HepG2 (cell line): ENCODE data around the gene CLN6. TPM values are rescaled to one million over a fixed set of nuclear protein-coding genes. Genes with fewer than 3 reads are reported as not detected.

Experiments
- ATAC-seq: fragments of 200-7000 bp; cut with Tn5 transposase; 3 replicates; pipeline ENCODE4 v1.9.1; 2020; ENCODE audit warnings: mild to moderate bottlenecking, moderate library complexity
- BruUV-seq: library from RNA; stranded (reverse); fragments of 400-500 nt; replicated peaks from 2 replicates; lab custom pipeline; 2021; lab: Mats Ljungman, UMichigan
- CTCF ChIA-PET: fragments of 300-600 bp; formaldehyde crosslinking; extraction: SDS; loops from one replicate; lab custom pipeline; 2021; ENCODE audit warnings: low total read pairs, inconsistent platforms, low intra/inter-chr PET ratio; lab: Yijun Ruan, JAX
- POLR2A ChIA-PET: fragments of 350-600 bp; sonication (Branson Sonifier 250); formaldehyde crosslinking; loops from one replicate; lab custom pipeline; 2020; ENCODE audit warnings: antibody characterized with exemption, inconsistent platforms; lab: Yijun Ruan, JAX
- DNase-seq: peaks from one replicate; pipeline ENCODE4 v3.0.0-alpha.2; 2015; ENCODE audit warnings: low spot score
- FAIRE-seq: peaks from 3 replicates; lab custom pipeline; 2011; peaks lifted over from hg19 to GRCh38; lab: Jason Lieb, UNC
- H2AFZ ChIP-seq: one replicate; pipeline ENCODE4 v1.6.1; 2011; ENCODE audit warnings: low read length, inconsistent platforms
- H3K27ac ChIP-seq: fragments of 300-600 bp; 3 replicates; pipeline ENCODE4 v1.8.0; 2011; ENCODE audit warnings: mixed run types, mild to moderate bottlenecking, mixed read lengths, low read length, inconsistent platforms; ENCODE audit not compliant: insufficient read depth; ENCODE audit errors: extremely low read length
- H3K27me3 ChIP-seq, 2 experiments: fragments of 200-600 bp in 1 of 2; 2 replicates in 1 of 2; 3 replicates in 1 of 2; pipeline versions ENCODE4 v1.6.0 to v1.8.0; 2011; ENCODE audit warnings: low read length in 2 of 2, mild to moderate bottlenecking in 2 of 2, moderate library complexity in 2 of 2, inconsistent platforms in 1 of 2; ENCODE audit not compliant: insufficient read depth in 2 of 2, control insufficient read depth in 1 of 2
- H3K36me3 ChIP-seq, 2 experiments: fragments of 200-600 bp in 1 of 2; replicated peaks in 1 of 2; 2 replicates in 1 of 2; 3 replicates in 1 of 2; pipeline versions ENCODE4 v1.5.1 to v1.8.0; 2011; ENCODE audit warnings: low read length in 2 of 2, inconsistent platforms in 1 of 2; ENCODE audit not compliant: insufficient read depth in 2 of 2, control insufficient read depth in 1 of 2
- H3K4me1 ChIP-seq: 2 replicates; pipeline ENCODE4 v1.5.1; 2012; ENCODE audit warnings: low read length, inconsistent platforms; ENCODE audit not compliant: insufficient read depth
- H3K4me2 ChIP-seq: 2 replicates; pipeline ENCODE4 v1.6.0; 2011; ENCODE audit warnings: low read depth, low read length, inconsistent platforms
- H3K4me3 ChIP-seq, 3 experiments: fragments of 200-600 bp in 1 of 3; sonication (generic), shearing (Covaris generic) in 1 of 3; replicated peaks in 1 of 3; 2 replicates each; pipeline ENCODE4 v1.5.1; 2011 to 2016; ENCODE audit warnings: low read length in 3 of 3, inconsistent platforms in 2 of 3, low read depth in 2 of 3, mild to moderate bottlenecking in 2 of 3, control low read depth in 1 of 3, mixed read lengths in 1 of 3; ENCODE audit not compliant: insufficient read depth in 1 of 3
- H3K79me2 ChIP-seq: one replicate; pipeline ENCODE4 v1.6.1; 2011; ENCODE audit warnings: low read length, inconsistent platforms; ENCODE audit not compliant: insufficient read depth
- H3K9ac ChIP-seq: 2 replicates; pipeline ENCODE4 v1.6.0; 2011; ENCODE audit warnings: mild to moderate bottlenecking, low read depth, low read length, inconsistent platforms; ENCODE audit not compliant: insufficient read depth
- H3K9me3 ChIP-seq: 2 replicates; pipeline ENCODE4 v1.5.1; 2012; ENCODE audit warnings: mild to moderate bottlenecking, low read length
- H4K20me1 ChIP-seq: 2 replicates; pipeline ENCODE4 v1.6.0; 2011; ENCODE audit warnings: inconsistent platforms, mild to moderate bottlenecking, low read length, moderate library complexity; ENCODE audit not compliant: insufficient read depth
- ARNT2 ChIP-seq: sonication (generic); formaldehyde crosslinking; IDR thresholded peaks from 2 replicates; pipeline ENCODE4 v1.8.0; 2022; ENCODE audit warnings: mild to moderate bottlenecking, low read depth, missing genetic modification reagents, moderate library complexity
- CHD2 ChIP-seq: IDR thresholded peaks from 2 replicates; pipeline ENCODE4 v1.6.1; 2011; ENCODE audit warnings: low read depth, low read length, improper control_type of control experiment
- ERF ChIP-seq: IDR thresholded peaks from 2 replicates; pipeline ENCODE4 v1.6.1; 2018; ENCODE audit warnings: missing biosample characterization, missing genetic modification reagents
- KDM6A ChIP-seq: IDR thresholded peaks from 2 replicates; pipeline ENCODE4 v1.6.1; 2016; ENCODE audit warnings: low read depth
- NR3C1 ChIP-seq: sonication (generic); formaldehyde crosslinking; IDR thresholded peaks from 2 replicates; pipeline ENCODE4 v1.4.0; 2020; ENCODE audit warnings: missing genetic modification reagents
- RFX5 ChIP-seq: IDR thresholded peaks from 2 replicates; pipeline ENCODE4 v1.6.1; 2011; ENCODE audit warnings: low read depth, low read length, improper control_type of control experiment
- WIZ ChIP-seq: sonication (generic); formaldehyde crosslinking; IDR thresholded peaks from 2 replicates; pipeline ENCODE4 v1.5.1; 2020; ENCODE audit warnings: mild to moderate bottlenecking, missing genetic modification reagents
- ZFP36L2 ChIP-seq: sonication (generic); formaldehyde crosslinking; IDR thresholded peaks from 2 replicates; pipeline ENCODE4 v1.4.0; 2020; ENCODE audit warnings: missing genetic modification reagents
- ZMYM3 ChIP-seq: sonication (generic); formaldehyde crosslinking; IDR thresholded peaks from 2 replicates; pipeline ENCODE4 v1.5.1; 2020; ENCODE audit warnings: mild to moderate bottlenecking, missing genetic modification reagents
- ZNF781 ChIP-seq: sonication (generic); formaldehyde crosslinking; IDR thresholded peaks from 2 replicates; pipeline ENCODE4 v1.5.1; 2020; ENCODE audit warnings: borderline replicate concordance, mild to moderate bottlenecking, missing genetic modification reagents; ENCODE audit errors: not compliant biosample characterization
- ZSCAN5A ChIP-seq: sonication (generic); formaldehyde crosslinking; IDR thresholded peaks from 2 replicates; pipeline ENCODE4 v1.8.0; 2022; ENCODE audit warnings: mild to moderate bottlenecking, missing genetic modification reagents, borderline replicate concordance
- WGBS: methylation state at CpG from one replicate; pipeline ENCODE4 v1.1.6; 2017; ENCODE audit warnings: low lambda C conversion rate; 5-methylcytosine and 5-hydroxymethylcytosine counted together
- in situ Hi-C: cut with HindIII; loops from 2 replicates; pipeline ENCODE4 v1.10.0; 2017; ENCODE audit warnings: low pct_unique_long_range_greater_than_20kb; ENCODE audit not compliant: extremely low pct_ligation_motif_present
- intact Hi-C: fragments of 100-400 bp; cut with micrococcal nuclease; formaldehyde crosslinking; loops from one replicate; pipeline ENCODE4 v1.10.0; 2022; ENCODE audit not compliant: unreplicated experiment
- polyA plus RNA-seq, 8 experiments: library from polyadenylated mRNA; depleted of rRNA in 3 of 8; stranded (reverse) in 7 of 8; unstranded in 1 of 8; fragments of >200 nt; fragmentation: Illumina TruSeq in 4 of 8; extraction: Trizol in 4 of 8; gene quantifications; 2 replicates each; pipeline versions ENCODE4 v1.2.1 to v1.2.3, GENCODE V29; 2011 to 2016; ENCODE audit warnings: low read depth in 4 of 8, missing spikeins in 1 of 8, mixed read lengths in 1 of 8; ENCODE audit not compliant: insufficient read depth in 1 of 8
- total RNA-seq, 5 experiments: library from RNA; depleted of rRNA; stranded (reverse); fragments of >200 nt; fragmentation: Illumina TruSeq; extraction: Trizol; gene quantifications; 2 replicates each; pipeline ENCODE4 v1.2.3, GENCODE V29; 2016; ENCODE audit warnings: low read depth in 1 of 5
- TF ChIP-seq, protein P1 (sequence below): sonication (generic); formaldehyde crosslinking; IDR thresholded peaks from 2 replicates; pipeline ENCODE4 v1.4.0; 2020; ENCODE audit warnings: missing genetic modification reagents, borderline replicate concordance
- TF ChIP-seq, protein P2 (sequence below): sonication (generic); formaldehyde crosslinking; IDR thresholded peaks from 2 replicates; pipeline ENCODE4 v1.9.0; 2021; ENCODE audit warnings: missing genetic modification reagents, borderline replicate concordance
- TF ChIP-seq, protein P3 (sequence below): sonication (generic); formaldehyde crosslinking; IDR thresholded peaks from 2 replicates; pipeline ENCODE4 v1.5.0; 2020; ENCODE audit warnings: mild to moderate bottlenecking, missing genetic modification reagents

The CLN6 gene
- total and polyA plus RNA-seq, 2 of the 13 experiments (the other 11 are each of a cell fraction or from before 2014, with no cell fraction given): 24.9 to 27.1 TPM

- H3K4me3 ChIP-seq: no peak overlapping the region
- H3K4me1 ChIP-seq: no peaks in the 10 kb centered on the region
- ChIA-PET POLR2A (no interaction called here), CTCF (no interaction called here)
- no peak for FAIRE-seq
- no peak overlapping the region for H3K9ac ChIP-seq
- no peaks in the 10 kb centered on the region for H3K9me3 ChIP-seq
- no peak for ATAC-seq
- H3K79me2 ChIP-seq: no peaks in the 10 kb centered on the region
- intact Hi-C loops: no loop called here
- no TSS peak for BruUV-seq
- no peak overlapping the region for H3K4me2 ChIP-seq
- H3K27ac ChIP-seq: no peak overlapping the region
- 98% methylated on average over 2 of the region's 2 CpGs for WGBS
- H4K20me1 ChIP-seq: no peaks in the 10 kb centered on the region
- H3K36me3 ChIP-seq: peaks cover 7 to 58% of the 10 kb centered on the region in 2 experiments
- no peaks in the 10 kb centered on the region; a peak in 1 of 5 replicates for H3K27me3 ChIP-seq
- in situ Hi-C loops: no loop called here
- no peak for DNase-seq
- no peak overlapping the region for H2AFZ ChIP-seq
- no peak for TF ChIP-seq ZFP36L2 (CRISPR knock-in tag)
- no peak for TF ChIP-seq ZNF781 (CRISPR knock-in tag)
- no peak for TF ChIP-seq ERF (CRISPR knock-in tag)
- TF ChIP-seq, protein P1, sequence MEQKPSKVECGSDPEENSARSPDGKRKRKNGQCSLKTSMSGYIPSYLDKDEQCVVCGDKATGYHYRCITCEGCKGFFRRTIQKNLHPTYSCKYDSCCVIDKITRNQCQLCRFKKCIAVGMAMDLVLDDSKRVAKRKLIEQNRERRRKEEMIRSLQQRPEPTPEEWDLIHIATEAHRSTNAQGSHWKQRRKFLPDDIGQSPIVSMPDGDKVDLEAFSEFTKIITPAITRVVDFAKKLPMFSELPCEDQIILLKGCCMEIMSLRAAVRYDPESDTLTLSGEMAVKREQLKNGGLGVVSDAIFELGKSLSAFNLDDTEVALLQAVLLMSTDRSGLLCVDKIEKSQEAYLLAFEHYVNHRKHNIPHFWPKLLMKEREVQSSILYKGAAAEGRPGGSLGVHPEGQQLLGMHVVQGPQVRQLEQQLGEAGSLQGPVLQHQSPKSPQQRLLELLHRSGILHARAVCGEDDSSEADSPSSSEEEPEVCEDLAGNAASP (CRISPR knock-in tag): no peak
- TF ChIP-seq ZMYM3 (CRISPR knock-in tag): no peak
- TF ChIP-seq, protein P2, sequence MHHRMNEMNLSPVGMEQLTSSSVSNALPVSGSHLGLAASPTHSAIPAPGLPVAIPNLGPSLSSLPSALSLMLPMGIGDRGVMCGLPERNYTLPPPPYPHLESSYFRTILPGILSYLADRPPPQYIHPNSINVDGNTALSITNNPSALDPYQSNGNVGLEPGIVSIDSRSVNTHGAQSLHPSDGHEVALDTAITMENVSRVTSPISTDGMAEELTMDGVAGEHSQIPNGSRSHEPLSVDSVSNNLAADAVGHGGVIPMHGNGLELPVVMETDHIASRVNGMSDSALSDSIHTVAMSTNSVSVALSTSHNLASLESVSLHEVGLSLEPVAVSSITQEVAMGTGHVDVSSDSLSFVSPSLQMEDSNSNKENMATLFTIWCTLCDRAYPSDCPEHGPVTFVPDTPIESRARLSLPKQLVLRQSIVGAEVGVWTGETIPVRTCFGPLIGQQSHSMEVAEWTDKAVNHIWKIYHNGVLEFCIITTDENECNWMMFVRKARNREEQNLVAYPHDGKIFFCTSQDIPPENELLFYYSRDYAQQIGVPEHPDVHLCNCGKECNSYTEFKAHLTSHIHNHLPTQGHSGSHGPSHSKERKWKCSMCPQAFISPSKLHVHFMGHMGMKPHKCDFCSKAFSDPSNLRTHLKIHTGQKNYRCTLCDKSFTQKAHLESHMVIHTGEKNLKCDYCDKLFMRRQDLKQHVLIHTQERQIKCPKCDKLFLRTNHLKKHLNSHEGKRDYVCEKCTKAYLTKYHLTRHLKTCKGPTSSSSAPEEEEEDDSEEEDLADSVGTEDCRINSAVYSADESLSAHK (CRISPR knock-in tag): no peak
- TF ChIP-seq, protein P3, sequence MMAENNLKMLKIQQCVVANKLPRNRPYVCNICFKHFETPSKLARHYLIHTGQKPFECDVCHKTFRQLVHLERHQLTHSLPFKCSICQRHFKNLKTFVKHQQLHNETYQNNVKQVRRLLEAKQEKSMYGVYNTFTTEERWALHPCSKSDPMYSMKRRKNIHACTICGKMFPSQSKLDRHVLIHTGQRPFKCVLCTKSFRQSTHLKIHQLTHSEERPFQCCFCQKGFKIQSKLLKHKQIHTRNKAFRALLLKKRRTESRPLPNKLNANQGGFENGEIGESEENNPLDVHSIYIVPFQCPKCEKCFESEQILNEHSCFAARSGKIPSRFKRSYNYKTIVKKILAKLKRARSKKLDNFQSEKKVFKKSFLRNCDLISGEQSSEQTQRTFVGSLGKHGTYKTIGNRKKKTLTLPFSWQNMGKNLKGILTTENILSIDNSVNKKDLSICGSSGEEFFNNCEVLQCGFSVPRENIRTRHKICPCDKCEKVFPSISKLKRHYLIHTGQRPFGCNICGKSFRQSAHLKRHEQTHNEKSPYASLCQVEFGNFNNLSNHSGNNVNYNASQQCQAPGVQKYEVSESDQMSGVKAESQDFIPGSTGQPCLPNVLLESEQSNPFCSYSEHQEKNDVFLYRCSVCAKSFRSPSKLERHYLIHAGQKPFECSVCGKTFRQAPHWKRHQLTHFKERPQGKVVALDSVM (CRISPR knock-in tag): no peak
- TF ChIP-seq CHD2: no peak
- no peak for TF ChIP-seq ZSCAN5A
- no peak for TF ChIP-seq KDM6A (CRISPR knock-in tag)
- no peak for TF ChIP-seq RFX5
- no peak for TF ChIP-seq ARNT2 (CRISPR knock-in tag)
- no peak for TF ChIP-seq NR3C1 (CRISPR knock-in tag)
- TF ChIP-seq WIZ (CRISPR knock-in tag): no peak
Observed at GRCh38 chr15:68175526-68175925, 54.0 kb downstream of the CLN6 start.
